ENCODE data around the gene SGPL1. TPM values are rescaled to one million over a fixed set of nuclear protein-coding genes. Genes with fewer than 3 reads are reported as not detected.

Gene SGPL1
- total RNA-seq, 2 experiments from 2014 or later, result 13.7 to 16.6 TPM

DNA sequence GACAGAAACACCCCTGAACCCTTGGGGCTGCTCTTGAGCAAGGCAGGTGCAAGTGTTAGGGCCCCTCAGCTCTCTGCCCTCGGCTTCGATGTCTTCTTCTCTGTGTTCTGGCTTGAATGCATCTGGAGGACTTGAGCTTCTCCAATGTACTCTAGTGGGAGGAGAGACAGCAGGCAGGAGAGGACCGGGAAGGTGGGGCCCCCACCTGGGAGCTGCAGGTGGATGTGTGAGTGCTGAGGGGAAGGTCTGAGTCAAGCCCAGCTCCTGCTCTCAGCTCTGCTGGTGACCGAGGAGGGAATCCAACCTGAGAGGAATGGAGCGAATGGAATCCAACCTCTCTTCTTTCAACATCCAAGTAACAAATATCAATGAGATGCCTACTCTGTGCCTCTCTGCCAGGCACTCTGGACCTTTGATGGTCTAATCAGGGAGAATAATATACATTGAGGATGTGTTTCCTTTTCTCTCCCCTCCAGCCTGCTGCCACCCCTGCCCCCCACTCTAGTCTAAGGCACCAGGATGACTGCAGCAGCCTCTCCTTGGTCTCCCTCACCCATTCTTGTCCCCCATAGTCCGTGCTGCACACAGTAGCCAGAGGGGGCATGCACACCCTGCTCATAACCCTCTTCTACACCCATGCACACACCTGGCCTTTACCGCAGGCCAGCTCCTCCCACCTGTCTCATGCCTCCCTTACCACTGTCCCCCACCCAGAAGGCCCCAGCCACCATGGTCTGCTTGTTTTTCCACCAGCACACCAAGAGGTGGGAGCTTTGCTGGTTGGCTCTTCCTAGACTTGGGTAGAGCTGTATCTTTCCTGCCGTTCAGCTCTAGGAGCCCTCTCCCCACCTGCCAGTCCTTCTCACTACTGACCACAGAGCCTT, 44.2 kb upstream of the SGPL1 start:
- intact Hi-C loops (cut with micrococcal nuclease), result no loop called here
- Mint-ChIP-seq H3K4me1 (ENCODE audit: low read depth) (no peaks in the 10 kb centered on the region), H3K27ac (no peak overlapping the region), H3K4me3 (no peak overlapping the region), H3K9me3 (no peaks in the 10 kb centered on the region), H3K36me3 (ENCODE audit: low read depth) (no peaks in the 10 kb centered on the region), H3K27me3 (no peaks in the 10 kb centered on the region)
- CTCF ChIA-PET, result interaction anchor here (1.2 kb wide), 1 partner anchor 12 kb away, joined by 3 read pairs; no protein-coding TSS in a partner anchor
- DNase-seq, result no peak
- ATAC-seq, result no peak
- POLR2A ChIA-PET, result no interaction called here
- TF ChIP-seq, protein P1, sequence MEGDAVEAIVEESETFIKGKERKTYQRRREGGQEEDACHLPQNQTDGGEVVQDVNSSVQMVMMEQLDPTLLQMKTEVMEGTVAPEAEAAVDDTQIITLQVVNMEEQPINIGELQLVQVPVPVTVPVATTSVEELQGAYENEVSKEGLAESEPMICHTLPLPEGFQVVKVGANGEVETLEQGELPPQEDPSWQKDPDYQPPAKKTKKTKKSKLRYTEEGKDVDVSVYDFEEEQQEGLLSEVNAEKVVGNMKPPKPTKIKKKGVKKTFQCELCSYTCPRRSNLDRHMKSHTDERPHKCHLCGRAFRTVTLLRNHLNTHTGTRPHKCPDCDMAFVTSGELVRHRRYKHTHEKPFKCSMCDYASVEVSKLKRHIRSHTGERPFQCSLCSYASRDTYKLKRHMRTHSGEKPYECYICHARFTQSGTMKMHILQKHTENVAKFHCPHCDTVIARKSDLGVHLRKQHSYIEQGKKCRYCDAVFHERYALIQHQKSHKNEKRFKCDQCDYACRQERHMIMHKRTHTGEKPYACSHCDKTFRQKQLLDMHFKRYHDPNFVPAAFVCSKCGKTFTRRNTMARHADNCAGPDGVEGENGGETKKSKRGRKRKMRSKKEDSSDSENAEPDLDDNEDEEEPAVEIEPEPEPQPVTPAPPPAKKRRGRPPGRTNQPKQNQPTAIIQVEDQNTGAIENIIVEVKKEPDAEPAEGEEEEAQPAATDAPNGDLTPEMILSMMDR (IDR thresholded peaks at IDR 0.05), result no peak

DNA sequence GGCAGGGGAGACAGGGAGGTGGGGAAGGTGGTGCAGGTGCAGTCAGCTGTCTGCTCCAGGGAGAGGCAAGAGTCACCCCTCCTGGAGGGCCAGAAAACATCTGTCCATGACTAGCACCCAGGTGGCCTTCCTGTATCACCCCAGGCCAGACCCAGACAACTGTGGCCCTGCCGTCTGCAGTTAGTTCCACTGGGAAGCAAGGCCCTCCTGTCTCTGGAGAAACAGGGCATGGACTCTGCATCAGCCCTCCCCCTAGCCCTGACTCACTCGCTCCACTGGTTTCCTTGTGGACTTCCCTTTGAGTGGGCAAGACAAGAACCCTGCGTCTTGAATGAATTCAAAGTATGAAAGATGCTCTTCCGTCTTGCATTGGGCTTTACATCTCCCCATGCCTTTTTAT, 43.1 kb upstream of the SGPL1 start:
- DNase-seq, result no peak
- H3K4me3 Mint-ChIP-seq, result no peak overlapping the region
- no peak overlapping the region for H3K27ac Mint-ChIP-seq
- no peaks in the 10 kb centered on the region for H3K4me1 Mint-ChIP-seq (ENCODE audit: low read depth)
- CTCF ChIA-PET, result interaction anchor here (1.2 kb wide), 1 partner anchor 13 kb away, joined by 3 read pairs; no protein-coding TSS in a partner anchor
- POLR2A ChIA-PET, result interaction anchor here (0.9 kb wide), 1 partner anchor 179 kb away, joined by 3 read pairs; no protein-coding TSS in a partner anchor
- no peaks in the 10 kb centered on the region for H3K9me3 Mint-ChIP-seq
- TF ChIP-seq, protein P1 (IDR thresholded peaks at IDR 0.05), result no peak
- H3K36me3 Mint-ChIP-seq (ENCODE audit: low read depth), result no peaks in the 10 kb centered on the region
- no peaks in the 10 kb centered on the region for H3K27me3 Mint-ChIP-seq
- intact Hi-C loops (cut with micrococcal nuclease), result no loop called here
- ATAC-seq, result no peak

DNA sequence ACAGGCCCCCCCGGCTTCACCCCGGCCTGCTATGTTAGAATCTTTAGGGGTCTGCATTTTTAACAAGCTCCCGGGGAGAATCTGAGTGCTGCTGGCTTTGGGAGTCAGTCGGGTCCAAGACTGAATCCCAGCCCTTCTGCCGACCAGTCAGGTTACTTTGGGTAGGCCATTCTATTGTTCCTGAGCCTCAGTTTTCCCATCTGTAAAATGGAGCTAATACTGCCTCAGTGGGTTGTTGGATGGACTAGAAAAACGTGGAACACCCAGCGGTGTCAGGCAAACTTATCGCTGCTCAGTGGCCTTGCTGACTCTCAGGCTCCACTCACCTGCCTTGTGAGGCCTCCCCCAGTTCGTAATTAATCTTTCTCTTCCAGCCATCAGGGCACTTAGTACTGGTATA, 42.3 kb upstream of the SGPL1 start:
- H3K4me3 Mint-ChIP-seq, result no peak overlapping the region
- ChIA-PET CTCF (interaction anchor here (0.8 to 1.6 kb wide), 3 partner anchors 14 to 312 kb away, joined by 3 to 7 read pairs (median 3); no protein-coding TSS in a partner anchor), POLR2A (interaction anchor here (0.9 kb wide), 1 partner anchor 180 kb away, joined by 3 read pairs; no protein-coding TSS in a partner anchor)
- H3K36me3 Mint-ChIP-seq (ENCODE audit: low read depth), result no peaks in the 10 kb centered on the region
- H3K9me3 Mint-ChIP-seq, result no peaks in the 10 kb centered on the region
- no peak overlapping the region for H3K27ac Mint-ChIP-seq
- TF ChIP-seq, protein P1 (IDR thresholded peaks at IDR 0.05), result no peak
- ATAC-seq (no peak), DNase-seq (no peak)
- intact Hi-C loops (cut with micrococcal nuclease), result no loop called here
- no peaks in the 10 kb centered on the region for H3K4me1 Mint-ChIP-seq (ENCODE audit: low read depth)
- no peaks in the 10 kb centered on the region for H3K27me3 Mint-ChIP-seq

DNA sequence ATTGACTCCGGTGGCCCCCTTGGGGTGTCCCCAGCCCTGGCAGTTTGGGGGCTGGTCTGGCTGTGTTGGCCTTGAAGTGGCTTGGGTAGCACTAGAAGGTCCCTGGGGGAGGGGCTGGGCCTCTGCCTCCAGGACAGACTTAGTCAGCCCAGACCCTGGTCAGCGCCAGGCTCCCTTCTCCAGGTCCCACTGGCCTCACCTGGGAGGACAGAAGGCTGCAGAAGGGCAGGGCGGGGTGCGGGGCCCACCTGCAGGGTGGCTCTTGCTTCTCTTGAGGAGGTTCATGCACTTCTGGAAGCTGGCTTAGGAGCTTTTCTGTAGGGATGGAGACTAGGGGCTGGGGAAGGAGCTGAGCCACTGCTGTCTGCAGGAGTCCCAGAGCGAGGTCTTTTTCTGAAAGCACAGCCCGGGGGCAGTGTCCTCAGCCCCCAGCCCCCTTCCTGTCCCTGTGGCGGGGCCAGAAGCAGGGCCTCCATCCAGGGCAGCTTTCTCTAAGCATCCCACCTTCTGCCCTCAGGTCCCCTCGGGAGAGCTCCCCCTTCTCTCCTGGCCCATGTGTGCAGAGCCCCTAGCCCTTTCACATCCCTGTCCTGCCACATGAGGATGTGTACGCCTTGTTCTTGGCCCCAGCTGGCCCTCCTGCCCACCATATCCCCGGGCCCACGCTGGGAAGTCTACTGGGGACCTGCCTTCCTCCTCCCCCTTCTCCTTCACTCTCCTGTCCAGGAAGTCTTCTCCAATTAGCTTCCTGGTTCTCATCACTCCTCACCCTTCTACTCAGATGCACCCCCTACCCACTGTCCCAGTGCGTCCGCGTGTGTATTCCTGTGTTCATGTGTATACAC, 41.6 kb upstream of the SGPL1 start:
- Mint-ChIP-seq H3K36me3 (ENCODE audit: low read depth) (no peaks in the 10 kb centered on the region), H3K9me3 (no peaks in the 10 kb centered on the region), H3K27ac (no peak overlapping the region), H3K4me1 (ENCODE audit: low read depth) (no peaks in the 10 kb centered on the region), H3K4me3 (no peak overlapping the region), H3K27me3 (no peaks in the 10 kb centered on the region)
- ATAC-seq (no peak), DNase-seq (no peak)
- ChIA-PET CTCF (interaction anchor here (0.8 to 1.6 kb wide), 4 partner anchors 11 to 313 kb away, joined by 3 to 7 read pairs (median 3); no protein-coding TSS in a partner anchor), POLR2A (no interaction called here)
- TF ChIP-seq, protein P1 (IDR thresholded peaks at IDR 0.05), result no peak
- intact Hi-C loops (cut with micrococcal nuclease), result no loop called here
